ENCODE results near the gene CAVIN3.

CAVIN3 gene

GRCh38 chr11:6269994-6270393 lies 50.3 kb downstream of the CAVIN3 start:
- H3K9me3 ChIP-seq (ENCODE audit: low read length), result no peaks in the 10 kb centered on the region
- H3K27me3 ChIP-seq (ENCODE audit: insufficient read depth, low read length), result no peaks in the 10 kb centered on the region; the same call in 1 of the 2 replicates
- no peak overlapping the region for H2AFZ ChIP-seq (ENCODE audit: low read length)

More at GRCh38 chr11:6269994-6270393, 50.3 kb downstream of the CAVIN3 start:
- TF ChIP-seq, protein P1, sequence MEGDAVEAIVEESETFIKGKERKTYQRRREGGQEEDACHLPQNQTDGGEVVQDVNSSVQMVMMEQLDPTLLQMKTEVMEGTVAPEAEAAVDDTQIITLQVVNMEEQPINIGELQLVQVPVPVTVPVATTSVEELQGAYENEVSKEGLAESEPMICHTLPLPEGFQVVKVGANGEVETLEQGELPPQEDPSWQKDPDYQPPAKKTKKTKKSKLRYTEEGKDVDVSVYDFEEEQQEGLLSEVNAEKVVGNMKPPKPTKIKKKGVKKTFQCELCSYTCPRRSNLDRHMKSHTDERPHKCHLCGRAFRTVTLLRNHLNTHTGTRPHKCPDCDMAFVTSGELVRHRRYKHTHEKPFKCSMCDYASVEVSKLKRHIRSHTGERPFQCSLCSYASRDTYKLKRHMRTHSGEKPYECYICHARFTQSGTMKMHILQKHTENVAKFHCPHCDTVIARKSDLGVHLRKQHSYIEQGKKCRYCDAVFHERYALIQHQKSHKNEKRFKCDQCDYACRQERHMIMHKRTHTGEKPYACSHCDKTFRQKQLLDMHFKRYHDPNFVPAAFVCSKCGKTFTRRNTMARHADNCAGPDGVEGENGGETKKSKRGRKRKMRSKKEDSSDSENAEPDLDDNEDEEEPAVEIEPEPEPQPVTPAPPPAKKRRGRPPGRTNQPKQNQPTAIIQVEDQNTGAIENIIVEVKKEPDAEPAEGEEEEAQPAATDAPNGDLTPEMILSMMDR (IDR thresholded peaks at IDR 0.05; ENCODE audit: low read length), result no peak
- TF ChIP-seq EZH2 (IDR thresholded peaks at IDR 0.05; ENCODE audit: borderline replicate concordance, low read length), result no peak
- Histone ChIP-seq H3K36me3 (ENCODE audit: insufficient read depth, low read length) (no peaks in the 10 kb centered on the region), H3K4me1 (ENCODE audit: insufficient read depth, low read length, severe bottlenecking) (no peaks in the 10 kb centered on the region), H3K9me2 (ENCODE audit: low read depth, low read length) (no peaks in the 10 kb centered on the region), H4K20me1 (ENCODE audit: insufficient read depth, low read length) (no peaks in the 10 kb centered on the region), H3K9ac (ENCODE audit: low read length) (no peak overlapping the region), H3K27ac (ENCODE audit: low read depth, low read length, poor library complexity, severe bottlenecking) (no peak overlapping the region), H3K4me2 (ENCODE audit: low read length) (no peak overlapping the region), H3K4me3 (ENCODE audit: low read depth, low read length, poor library complexity, severe bottlenecking) (no peak overlapping the region), H3K79me2 (ENCODE audit: insufficient read depth, low read length) (no peaks in the 10 kb centered on the region), H3F3A (ENCODE audit: insufficient read depth, low read length) (no peaks in the 10 kb centered on the region)
